Gastrocnemius medialis (tissue), 4 donors: Measurements from ENCODE around the gene COL11A2. TPM values are rescaled to one million over a fixed set of nuclear protein-coding genes. Genes with fewer than 3 reads are reported as not detected.

Experiments
- ATAC-seq, 2 donors: fragments of 150-250 bp; one replicate each; pipeline ENCODE4 v1.9.1; 2016
- DNase-seq, 2 donors: peaks; one replicate each; pipeline ENCODE4 v3.0.0-alpha.2; 2019
- H3K27ac ChIP-seq, 4 donors: fragments of 200-600 bp; sonication (generic); 1 replicate in 1 of 4; 2 replicates in 3 of 4; pipeline ENCODE4 v1.5.1; 2016 to 2018; ENCODE audit warnings: mild to moderate bottlenecking in 2 of 4, moderate library complexity in 1 of 4
- H3K27me3 ChIP-seq, 3 donors: fragments of 200-600 bp; sonication (generic) in 2 of 3; 1 replicate in 1 of 3; 2 replicates in 2 of 3; pipeline versions ENCODE4 v1.5.1 to v1.6.0; 2016 to 2019; ENCODE audit warnings: mild to moderate bottlenecking in 1 of 3, moderate library complexity in 1 of 3
- H3K36me3 ChIP-seq, 2 donors: fragments of 200-600 bp; sonication (generic) in 1 of 2; one replicate each; pipeline ENCODE4 v1.5.1; 2017 to 2018
- H3K4me1 ChIP-seq, 2 donors: fragments of 200-600 bp; sonication (generic) in 1 of 2; one replicate each; pipeline ENCODE4 v1.5.1; 2016 to 2017; ENCODE audit warnings: mild to moderate bottlenecking in 2 of 2
- H3K4me3 ChIP-seq, 4 donors: fragments of 200-600 bp; sonication (generic) in 3 of 4; 1 replicate in 1 of 4; 2 replicates in 3 of 4; pipeline ENCODE4 v1.5.1; 2016 to 2019; ENCODE audit warnings: mild to moderate bottlenecking in 2 of 4
- H3K9me3 ChIP-seq, 3 donors: fragments of 200-600 bp; sonication (generic) in 2 of 3; 1 replicate in 1 of 3; 2 replicates in 2 of 3; pipeline ENCODE4 v1.5.1; 2016 to 2019
- CTCF ChIP-seq, 5 experiments: fragments of 450-650 bp in 3 of 5; fragments of 200-600 bp in 2 of 5; sonication (generic) in 2 of 5; IDR thresholded peaks in 4 of 5; conservative IDR thresholded peaks in 1 of 5; 1 replicate in 4 of 5; 2 replicates in 1 of 5; pipeline ENCODE4 v1.5.1; 2016 to 2019; ENCODE audit warnings: antibody characterized with exemption in 5 of 5, mild to moderate bottlenecking in 3 of 5, moderate library complexity in 3 of 5
- POLR2A ChIP-seq, 2 donors: fragments of 450-650 bp; IDR thresholded peaks; one replicate each; pipeline ENCODE4 v1.6.1; 2017; ENCODE audit warnings: antibody characterized with exemption in 2 of 2, mild to moderate bottlenecking in 2 of 2, moderate library complexity in 2 of 2
- in situ Hi-C, 4 donors: fragments of 200-750 bp; cut with MboI; loops; one replicate each; pipeline versions ENCODE4 v1.15.0 to v1.8.0; 2017; ENCODE audit warnings: low sequenced_read_pairs in 4 of 4
- intact Hi-C: fragments of 100-400 bp; cut with DNase I; formaldehyde crosslinking; loops from one replicate; pipeline ENCODE4 v1.15.1; 2023; ENCODE audit warnings: low total_unique reads
- total RNA-seq, 4 donors: library from RNA; depleted of rRNA; stranded (reverse); fragments of >200 nt; gene quantifications; one replicate each; pipeline versions ENCODE4 v1.1.0 to v1.2.3, GENCODE V29; 2016

COL11A2 gene
- total RNA-seq, 4 donors from 2014 or later: 0.31 to 0.92 (median 0.47) TPM

GRCh38 chr6:33168284-33168601, 24.0 kb downstream of the COL11A2 start:
- H3K9me3 ChIP-seq: no peaks in the 10 kb centered on the region
- no peak overlapping the region for H3K27ac ChIP-seq
- H3K27me3 ChIP-seq: no peaks in the 10 kb centered on the region
- H3K36me3 ChIP-seq: no peaks in the 10 kb centered on the region
- no peak for DNase-seq
- ATAC-seq: no peak
- intact Hi-C loops (loop anchor here (10.0 kb wide), 1 partner anchor 153 kb away; no protein-coding TSS in a partner anchor), in situ Hi-C loops (loop anchor here in 2 of 4 donors (10.0 kb wide), 1 partner anchor 77 kb away; no protein-coding TSS in a partner anchor)
- TF ChIP-seq CTCF (IDR thresholded peaks at IDR 0.05 in 4 of 5, conservative IDR thresholded peaks at IDR 0.05 in 1 of 5) (no peak), POLR2A (IDR thresholded peaks at IDR 0.05) (no peak)
- no peaks in the 10 kb centered on the region for H3K4me1 ChIP-seq
- H3K4me3 ChIP-seq: no peak overlapping the region

- DNase-seq: no peak
- H3K4me1 ChIP-seq: no peaks in the 10 kb centered on the region
- H3K27ac ChIP-seq: no peak overlapping the region
- intact Hi-C loops: loop anchor here (10.0 kb wide), 1 partner anchor 153 kb away; no protein-coding TSS in a partner anchor
- H3K9me3 ChIP-seq: no peaks in the 10 kb centered on the region
- no peak overlapping the region for H3K4me3 ChIP-seq
- H3K27me3 ChIP-seq: no peaks in the 10 kb centered on the region
- TF ChIP-seq CTCF (IDR thresholded peaks at IDR 0.05 in 4 of 5, conservative IDR thresholded peaks at IDR 0.05 in 1 of 5) (no peak), POLR2A (IDR thresholded peaks at IDR 0.05) (no peak)
- H3K36me3 ChIP-seq: no peaks in the 10 kb centered on the region
- no peak for ATAC-seq
- in situ Hi-C loops: loop anchor here in 2 of 4 donors (10.0 kb wide), 1 partner anchor 77 kb away; no protein-coding TSS in a partner anchor
Observed at GRCh38 chr6:33167374-33168283, 24.6 kb downstream of the COL11A2 start.

GRCh38 chr6:33166811-33167210, 25.5 kb downstream of the COL11A2 start:
- Histone ChIP-seq H3K9me3 (no peaks in the 10 kb centered on the region), H3K27me3 (no peaks in the 10 kb centered on the region), H3K4me3 (no peak overlapping the region), H3K4me1 (peaks cover 0 to 1% of the 10 kb centered on the region in 2 donors), H3K27ac (no peak overlapping the region), H3K36me3 (no peaks in the 10 kb centered on the region)
- TF ChIP-seq POLR2A (IDR thresholded peaks at IDR 0.05): no peak
- TF ChIP-seq CTCF (IDR thresholded peaks at IDR 0.05 in 4 of 5, conservative IDR thresholded peaks at IDR 0.05 in 1 of 5): no peak
- DNase-seq (no peak), ATAC-seq (no peak)
- in situ Hi-C loops: loop anchor here in 2 of 4 donors (10.0 kb wide), 1 partner anchor 78 kb away; no protein-coding TSS in a partner anchor
- intact Hi-C loops: loop anchor here (10.0 kb wide), 1 partner anchor 152 kb away; no protein-coding TSS in a partner anchor

DNA sequence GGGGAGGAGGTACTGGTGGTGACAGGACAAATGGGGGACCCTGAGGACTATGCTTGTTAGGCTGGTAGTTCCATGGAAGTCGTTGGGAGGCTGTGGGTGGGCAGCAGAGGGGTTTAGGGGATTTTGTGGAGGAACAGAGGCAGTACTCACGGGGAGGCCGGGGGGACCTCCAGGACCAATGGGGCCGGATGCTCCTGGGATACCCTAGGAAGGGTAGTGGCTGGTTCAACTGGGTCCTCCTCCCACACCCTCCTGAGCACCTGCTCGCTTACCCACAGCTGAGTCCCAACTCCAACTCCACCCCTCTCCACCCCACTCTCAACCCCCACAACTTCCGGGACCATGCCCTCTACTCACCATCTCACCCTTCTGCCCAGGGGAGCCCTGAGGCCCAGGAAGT, 25.9 kb downstream of the COL11A2 start:
- Histone ChIP-seq H3K27me3 (no peaks in the 10 kb centered on the region), H3K36me3 (no peaks in the 10 kb centered on the region), H3K4me3 (no peak overlapping the region), H3K9me3 (no peaks in the 10 kb centered on the region), H3K27ac (no peak overlapping the region), H3K4me1 (peaks cover 0 to 3% of the 10 kb centered on the region in 2 donors)
- intact Hi-C loops (loop anchor here (10.0 kb wide), 1 partner anchor 152 kb away; no protein-coding TSS in a partner anchor), in situ Hi-C loops (loop anchor here in 2 of 4 donors (10.0 kb wide), 1 partner anchor 78 kb away; no protein-coding TSS in a partner anchor)
- DNase-seq (no peak), ATAC-seq (no peak)
- TF ChIP-seq POLR2A (IDR thresholded peaks at IDR 0.05) (no peak), CTCF (IDR thresholded peaks at IDR 0.05 in 4 of 5, conservative IDR thresholded peaks at IDR 0.05 in 1 of 5) (no peak)
